Body of pancreas (tissue), 4 donors: ENCODE data around the gene NME8. TPM values are rescaled to one million over a fixed set of nuclear protein-coding genes. Genes with fewer than 3 reads are reported as not detected.

ENCODE experiments used
- ATAC-seq: fragments of 150-250 bp; one replicate; pipeline ENCODE4 v1.9.1; 2016
- DNase-seq, 4 donors: peaks; one replicate each; pipeline ENCODE4 v3.0.0-alpha.2; 2019
- H3K27ac ChIP-seq, 4 donors: fragments of 200-600 bp; sonication (generic); 1 replicate in 3 of 4; 2 replicates in 1 of 4; pipeline versions ENCODE4 v1.5.1 to v1.6.1; 2016 to 2019; ENCODE audit warnings: mild to moderate bottlenecking in 1 of 4, mixed read lengths in 1 of 4, moderate library complexity in 1 of 4
- H3K27me3 ChIP-seq, 2 donors: fragments of 200-600 bp; sonication (generic); one replicate each; pipeline ENCODE4 v1.6.0; 2016; ENCODE audit warnings: mild to moderate bottlenecking in 1 of 2
- H3K36me3 ChIP-seq, 2 donors: fragments of 200-600 bp; sonication (generic); replicated peaks in 1 of 2; 2 replicates each; pipeline ENCODE4 v1.5.1; 2016; ENCODE audit warnings: low read depth in 2 of 2; ENCODE audit not compliant: insufficient read depth in 1 of 2
- H3K4me1 ChIP-seq: fragments of 200-600 bp; sonication (generic); one replicate; pipeline ENCODE4 v1.6.0; 2016
- H3K4me3 ChIP-seq, 2 donors: fragments of 200-600 bp; sonication (generic); 1 replicate in 1 of 2; 2 replicates in 1 of 2; pipeline ENCODE4 v1.5.1; 2016 to 2019
- H3K9me3 ChIP-seq, 3 donors: fragments of 200-600 bp; sonication (generic); 1 replicate in 2 of 3; 2 replicates in 1 of 3; pipeline ENCODE4 v1.5.1; 2016
- CTCF ChIP-seq, 7 experiments: fragments of 450-650 bp in 4 of 7; fragments of 200-600 bp in 3 of 7; sonication (generic) in 3 of 7; IDR thresholded peaks; one replicate each; pipeline ENCODE4 v1.5.1; 2016 to 2019; ENCODE audit warnings: antibody characterized with exemption in 7 of 7
- POLR2A ChIP-seq, 3 donors: fragments of 450-650 bp; IDR thresholded peaks; one replicate each; pipeline ENCODE4 v1.6.1; 2016; ENCODE audit warnings: antibody characterized with exemption in 3 of 3, mild to moderate bottlenecking in 2 of 3
- WGBS, 2 donors: methylation state at CpG; one replicate each; pipeline ENCODE4 v1.1.5; 2017; 5-methylcytosine and 5-hydroxymethylcytosine counted together
- intact Hi-C: fragments of 100-400 bp; cut with DNase I; formaldehyde crosslinking; loops from one replicate; pipeline ENCODE4 v1.15.1; 2023
- total RNA-seq, 2 donors: library from RNA; depleted of rRNA; stranded (reverse); fragments of >200 nt; gene quantifications; one replicate each; pipeline ENCODE4 v1.1.0, GENCODE V29; 2016

The NME8 gene
- total RNA-seq, 2 donors from 2014 or later, result not detected

- WGBS, 2 donors, result 55 to 70% methylated on average over 8 of the region's 8 CpGs
- intact Hi-C loops, result no loop called here
- ATAC-seq, result no peak
These were observed 95.7 kb downstream of the NME8 start for GRCh38 chr7:37943905-37944736.

GRCh38 chr7:37944737-37945054 is 96.3 kb downstream of the NME8 start:
- ATAC-seq (no peak), DNase-seq (no peak)
- no peak for TF ChIP-seq CTCF (IDR thresholded peaks at IDR 0.05)
- TF ChIP-seq POLR2A (IDR thresholded peaks at IDR 0.05), result no peak
- Histone ChIP-seq H3K4me3 (no peak overlapping the region), H3K4me1 (peaks cover 31% of the 10 kb centered on the region), H3K9me3 (no peaks in the 10 kb centered on the region), H3K27ac (peak overlapping the region in 2 of 4 donors; percentile 70 to 82), H3K27me3 (no peaks in the 10 kb centered on the region), H3K36me3 (no peaks in the 10 kb centered on the region)
- WGBS, 2 donors, result 75 to 86% methylated on average over 2 of the region's 2 CpGs
- intact Hi-C loops, result no loop called here

More at GRCh38 chr7:37943905-37944736, 95.7 kb downstream of the NME8 start:
- no peak for TF ChIP-seq CTCF (IDR thresholded peaks at IDR 0.05)
- no peak for TF ChIP-seq POLR2A (IDR thresholded peaks at IDR 0.05)
- H3K4me1 ChIP-seq, result peaks cover 35% of the 10 kb centered on the region
- DNase-seq, result no peak
- H3K4me3 ChIP-seq, result no peak overlapping the region
- no peaks in the 10 kb centered on the region for H3K9me3 ChIP-seq
- no peaks in the 10 kb centered on the region for H3K36me3 ChIP-seq
- H3K27ac ChIP-seq, result peak overlapping the region in 3 of 4 donors; percentile 49 to 82 (median 70)
- no peaks in the 10 kb centered on the region for H3K27me3 ChIP-seq

GRCh38 chr7:37945336-37945735 is 96.9 kb downstream of the NME8 start:
- no peak for DNase-seq
- Histone ChIP-seq H3K4me1 (peaks cover 28% of the 10 kb centered on the region), H3K27ac (no peak overlapping the region), H3K27me3 (no peaks in the 10 kb centered on the region), H3K4me3 (no peak overlapping the region), H3K36me3 (no peaks in the 10 kb centered on the region), H3K9me3 (no peaks in the 10 kb centered on the region)
- intact Hi-C loops, result no loop called here
- 74 to 77% methylated on average over 4 of the region's 4 CpGs for WGBS, 2 donors
- no peak for TF ChIP-seq CTCF (IDR thresholded peaks at IDR 0.05)
- TF ChIP-seq POLR2A (IDR thresholded peaks at IDR 0.05), result no peak
- ATAC-seq, result no peak

GRCh38 chr7:37947138-37947940 is 98.9 kb downstream of the NME8 start:
- intact Hi-C loops, result no loop called here
- DNase-seq (no peak), ATAC-seq (no peak)
- Histone ChIP-seq H3K4me3 (no peak overlapping the region), H3K27ac (no peak overlapping the region), H3K4me1 (peaks cover 24% of the 10 kb centered on the region), H3K36me3 (peaks cover 0 to 2% of the 10 kb centered on the region in 2 donors), H3K27me3 (no peaks in the 10 kb centered on the region), H3K9me3 (no peaks in the 10 kb centered on the region)
- 90 to 93% methylated on average over 7 of the region's 7 CpGs for WGBS, 2 donors
- TF ChIP-seq POLR2A (IDR thresholded peaks at IDR 0.05) (no peak), CTCF (IDR thresholded peaks at IDR 0.05) (no peak)
